Liver (tissue), 9 donors: ENCODE results near the gene WEE2. TPM values are rescaled to one million over a fixed set of nuclear protein-coding genes. Genes with fewer than 3 reads are reported as not detected.

Experiments
- DNase-seq: peaks from one replicate; pipeline ENCODE4 v3.0.0-alpha.2; 2017; ENCODE audit warnings: low spot score
- H3K27ac ChIP-seq, 2 donors: one replicate each; pipeline ENCODE4 v1.7.0; 2013; ENCODE audit warnings: inconsistent platforms in 2 of 2, low read length in 2 of 2, control low read depth in 1 of 2, low read depth in 1 of 2, mild to moderate bottlenecking in 1 of 2
- H3K27me3 ChIP-seq, 4 donors: one replicate each; pipeline versions ENCODE4 v1.6.1 to v1.7.0; 2013; ENCODE audit warnings: low read length in 3 of 4, inconsistent platforms in 1 of 4, mild to moderate bottlenecking in 1 of 4, moderate library complexity in 1 of 4; ENCODE audit not compliant: control insufficient read depth in 4 of 4, insufficient read depth in 4 of 4
- H3K36me3 ChIP-seq, 4 donors: one replicate each; pipeline versions ENCODE4 v1.6.1 to v1.7.0; 2013; ENCODE audit warnings: low read length in 3 of 4, mild to moderate bottlenecking in 3 of 4, low read depth in 1 of 4, moderate library complexity in 1 of 4; ENCODE audit not compliant: control insufficient read depth in 4 of 4, insufficient read depth in 3 of 4
- H3K4me1 ChIP-seq, 4 donors: one replicate each; pipeline versions ENCODE4 v1.6.1 to v1.7.0; 2013; ENCODE audit warnings: low read length in 3 of 4, mild to moderate bottlenecking in 3 of 4, moderate library complexity in 1 of 4; ENCODE audit not compliant: control insufficient read depth in 4 of 4, insufficient read depth in 4 of 4
- H3K4me3 ChIP-seq, 3 donors: one replicate each; pipeline versions ENCODE4 v1.6.1 to v1.7.0; 2013; ENCODE audit warnings: low read length in 3 of 3, control low read depth in 1 of 3, low read depth in 1 of 3, mild to moderate bottlenecking in 1 of 3
- H3K9ac ChIP-seq, 2 donors: one replicate each; pipeline ENCODE4 v1.7.0; 2013; ENCODE audit warnings: low read length in 2 of 2, mild to moderate bottlenecking in 2 of 2, moderate library complexity in 2 of 2, control low read depth in 1 of 2, low read depth in 1 of 2
- H3K9me3 ChIP-seq, 4 donors: one replicate each; pipeline versions ENCODE4 v1.6.1 to v1.7.0; 2013; ENCODE audit warnings: low read length in 3 of 4; ENCODE audit not compliant: control insufficient read depth in 4 of 4
- CTCF ChIP-seq: fragments of 150-350 bp; IDR thresholded peaks from 2 replicates; pipeline ENCODE4 v1.5.1; 2017; ENCODE audit warnings: improper control_type of control experiment, low read depth, low read length; ENCODE audit not compliant: missing input control
- EGR1 ChIP-seq, 2 donors: IDR thresholded peaks; 2 replicates each; pipeline ENCODE4 v1.6.1; 2016 to 2018; ENCODE audit warnings: antibody characterized with exemption in 2 of 2, low read depth in 2 of 2
- FOXA1 ChIP-seq: IDR thresholded peaks from 2 replicates; pipeline ENCODE4 v1.6.1; 2016; ENCODE audit warnings: antibody characterized with exemption
- FOXA2 ChIP-seq: IDR thresholded peaks from 2 replicates; pipeline ENCODE4 v1.6.1; 2016; ENCODE audit warnings: antibody characterized with exemption
- GABPA ChIP-seq, 2 donors: IDR thresholded peaks in 1 of 2; conservative IDR thresholded peaks in 1 of 2; 2 replicates each; pipeline ENCODE4 v1.6.1; 2016; ENCODE audit warnings: antibody characterized with exemption in 2 of 2, mild to moderate bottlenecking in 1 of 2, moderate library complexity in 1 of 2
- HNF4A ChIP-seq, 2 donors: conservative IDR thresholded peaks; 2 replicates each; pipeline ENCODE4 v1.6.1; 2016; ENCODE audit warnings: antibody characterized with exemption in 2 of 2, mild to moderate bottlenecking in 2 of 2
- MAX ChIP-seq: IDR thresholded peaks from 2 replicates; pipeline ENCODE4 v1.6.1; 2016; ENCODE audit warnings: antibody characterized with exemption
- NR2F2 ChIP-seq: IDR thresholded peaks from 2 replicates; pipeline ENCODE4 v1.6.1; 2016; ENCODE audit warnings: antibody characterized with exemption
- RAD21 ChIP-seq, 2 donors: IDR thresholded peaks; 2 replicates each; pipeline ENCODE4 v1.6.1; 2016; ENCODE audit warnings: antibody characterized with exemption in 2 of 2, mild to moderate bottlenecking in 2 of 2
- REST ChIP-seq: IDR thresholded peaks from 2 replicates; pipeline ENCODE4 v1.6.1; 2016; ENCODE audit warnings: antibody characterized with exemption, mild to moderate bottlenecking
- RXRA ChIP-seq, 2 donors: IDR thresholded peaks; 2 replicates each; pipeline ENCODE4 v1.6.1; 2017 to 2018; ENCODE audit warnings: antibody characterized with exemption in 2 of 2, mild to moderate bottlenecking in 1 of 2
- SP1 ChIP-seq: IDR thresholded peaks from 2 replicates; pipeline ENCODE4 v1.6.1; 2018; ENCODE audit warnings: antibody characterized with exemption, mild to moderate bottlenecking
- WGBS: extraction: QIAGEN DNeasy Blood & Tissue Kit; methylation state at CpG from one replicate; pipeline ENCODE4 v1.1.7; 2013; 5-methylcytosine and 5-hydroxymethylcytosine counted together
- polyA plus RNA-seq, 2 donors: library from polyadenylated mRNA; stranded (reverse) in 1 of 2; unstranded in 1 of 2; fragments of 200-250 nt in 1 of 2; fragments of >200 nt in 1 of 2; fragmentation: Nextera tagmentation in 1 of 2; extraction: Ambion mirVana in 1 of 2; gene quantifications; one replicate each; pipeline versions ENCODE4 v1.2.1 to v1.2.3, GENCODE V29; 2013 to 2015
- total RNA-seq, 2 donors: library from RNA; depleted of rRNA; stranded (reverse); fragments of >200 nt; gene quantifications; one replicate each; pipeline ENCODE4 v1.2.3, GENCODE V29; 2014
- donor health status: healthy.
- donor health status: healthy.
- donor health status: healthy.
- donor health status: healthy.
- donor health status: healthy.

Gene WEE2
- total and polyA plus RNA-seq, 4 donors, result not detected

- peaks cover 0 to 15% (median 6%) of the 10 kb centered on the region in 4 donors for H3K36me3 ChIP-seq
- WGBS, result 96% methylated on average over 3 of the region's 3 CpGs
- no peaks in the 10 kb centered on the region for H3K9me3 ChIP-seq
- H3K9ac ChIP-seq, result no peak overlapping the region
- H3K27me3 ChIP-seq, result no peaks in the 10 kb centered on the region
- H3K4me1 ChIP-seq, result no peaks in the 10 kb centered on the region
- no peak for DNase-seq
- TF ChIP-seq FOXA2, result no peak
- no peak for TF ChIP-seq HNF4A (conservative IDR thresholded peaks at IDR 0.05)
- TF ChIP-seq FOXA1, result no peak
- TF ChIP-seq SP1, result no peak
- no peak for TF ChIP-seq GABPA (IDR thresholded peaks at IDR 0.05 in 1 of 2, conservative IDR thresholded peaks at IDR 0.05 in 1 of 2)
- TF ChIP-seq NR2F2, result no peak
- TF ChIP-seq MAX, result no peak
- TF ChIP-seq RAD21 (IDR thresholded peaks at IDR 0.05), result no peak
- no peak for TF ChIP-seq RXRA (IDR thresholded peaks at IDR 0.05)
- no peak overlapping the region for H3K4me3 ChIP-seq
- no peak overlapping the region for H3K27ac ChIP-seq
These were observed 34.8 kb upstream of the WEE2 start for GRCh38 chr7:141673346-141673745.

GRCh38 chr7:141674171-141674671 is 33.9 kb upstream of the WEE2 start:
- no peak for DNase-seq
- H3K4me3 ChIP-seq, result no peak overlapping the region
- WGBS, result 88% methylated on average over 5 of the region's 5 CpGs
- peak overlapping the region in 1 of 2 donors; percentile 42 for H3K27ac ChIP-seq
- H3K27me3 ChIP-seq, result no peaks in the 10 kb centered on the region
- no peak overlapping the region for H3K9ac ChIP-seq
- peaks cover 0 to 15% (median 6%) of the 10 kb centered on the region in 4 donors for H3K36me3 ChIP-seq
- no peaks in the 10 kb centered on the region for H3K9me3 ChIP-seq
- H3K4me1 ChIP-seq, result no peaks in the 10 kb centered on the region
- TF ChIP-seq EGR1 (IDR thresholded peaks at IDR 0.05; ENCODE audit: low read depth in 2 of 2) (no peak), RAD21 (IDR thresholded peaks at IDR 0.05) (no peak), NR2F2 (peak; percentile 57), CTCF (no peak), MAX (no peak), REST (no peak), HNF4A (conservative IDR thresholded peaks at IDR 0.05) (no peak)
